ENCODE results near the gene TBKBP1.

DNA sequence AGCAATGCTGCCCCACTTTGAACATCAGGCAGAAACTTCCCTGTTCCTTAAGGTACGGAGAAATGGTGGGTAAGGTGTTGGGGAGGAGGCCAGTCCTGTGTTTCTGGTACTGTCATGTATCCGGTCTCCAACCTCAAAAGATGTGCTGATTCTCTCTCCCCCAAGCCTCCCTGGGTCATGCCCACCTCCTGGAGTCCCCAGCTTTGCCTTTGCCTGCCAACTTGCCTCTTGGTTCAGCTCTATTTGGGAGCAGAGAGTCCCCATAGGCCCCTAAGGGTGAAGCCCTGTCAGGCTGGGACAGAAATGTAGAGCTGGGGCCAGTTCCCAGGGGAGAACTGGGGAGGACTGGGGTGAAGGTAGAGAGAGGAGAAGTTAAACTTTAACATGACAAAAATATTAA is 37.4 kb downstream of the TBKBP1 start:
- TF ChIP-seq, protein P1, sequence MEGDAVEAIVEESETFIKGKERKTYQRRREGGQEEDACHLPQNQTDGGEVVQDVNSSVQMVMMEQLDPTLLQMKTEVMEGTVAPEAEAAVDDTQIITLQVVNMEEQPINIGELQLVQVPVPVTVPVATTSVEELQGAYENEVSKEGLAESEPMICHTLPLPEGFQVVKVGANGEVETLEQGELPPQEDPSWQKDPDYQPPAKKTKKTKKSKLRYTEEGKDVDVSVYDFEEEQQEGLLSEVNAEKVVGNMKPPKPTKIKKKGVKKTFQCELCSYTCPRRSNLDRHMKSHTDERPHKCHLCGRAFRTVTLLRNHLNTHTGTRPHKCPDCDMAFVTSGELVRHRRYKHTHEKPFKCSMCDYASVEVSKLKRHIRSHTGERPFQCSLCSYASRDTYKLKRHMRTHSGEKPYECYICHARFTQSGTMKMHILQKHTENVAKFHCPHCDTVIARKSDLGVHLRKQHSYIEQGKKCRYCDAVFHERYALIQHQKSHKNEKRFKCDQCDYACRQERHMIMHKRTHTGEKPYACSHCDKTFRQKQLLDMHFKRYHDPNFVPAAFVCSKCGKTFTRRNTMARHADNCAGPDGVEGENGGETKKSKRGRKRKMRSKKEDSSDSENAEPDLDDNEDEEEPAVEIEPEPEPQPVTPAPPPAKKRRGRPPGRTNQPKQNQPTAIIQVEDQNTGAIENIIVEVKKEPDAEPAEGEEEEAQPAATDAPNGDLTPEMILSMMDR (IDR thresholded peaks at IDR 0.05; ENCODE audit: borderline replicate concordance, extremely low read depth, low read length, poor library complexity, severe bottlenecking): no peak
- TF ChIP-seq EZH2 (IDR thresholded peaks at IDR 0.05; ENCODE audit: borderline replicate concordance, low read depth, low read length, severe bottlenecking): no peak
